Fibroblast of skin of left biceps (primary cell): ENCODE data around the gene COL20A1.

ENCODE experiments used
- DNase-seq, 2 experiments: peaks; one replicate each; pipeline ENCODE4 v3.0.0-alpha.2; 2013; ENCODE audit warnings: low read depth in 2 of 2

COL20A1 gene

GRCh38 chr20:63277466-63278272, 15.3 kb upstream of the COL20A1 start:
- DNase-seq: no peak

GRCh38 chr20:63278661-63279060, 14.3 kb upstream of the COL20A1 start:
- no peak for DNase-seq

GRCh38 chr20:63279931-63280330, 13.1 kb upstream of the COL20A1 start:
- DNase-seq: no peak

- DNase-seq: no peak
These were observed 12.6 kb upstream of the COL20A1 start for GRCh38 chr20:63280371-63280770.

GRCh38 chr20:63280929-63281545, 11.9 kb upstream of the COL20A1 start:
- DNase-seq: no peak

GRCh38 chr20:63281742-63282665, 11.0 kb upstream of the COL20A1 start:
- DNase-seq: no peak

GRCh38 chr20:63282946-63283345, 10.0 kb upstream of the COL20A1 start:
- DNase-seq: no peak

- no peak for DNase-seq
These were observed 9.4 kb upstream of the COL20A1 start for GRCh38 chr20:63283397-63284082.

- DNase-seq: no peak
These were observed 8.9 kb upstream of the COL20A1 start for GRCh38 chr20:63284083-63284440.

GRCh38 chr20:63284544-63284949, 8.4 kb upstream of the COL20A1 start:
- DNase-seq: no peak

- DNase-seq: no peak
These were observed 7.9 kb upstream of the COL20A1 start for GRCh38 chr20:63284981-63285524.

GRCh38 chr20:63285636-63286615, 7.1 kb upstream of the COL20A1 start:
- DNase-seq: no peak

- no peak for DNase-seq
These were observed 5.9 kb upstream of the COL20A1 start for GRCh38 chr20:63286781-63287696.

- no peak for DNase-seq
These were observed 5.0 kb upstream of the COL20A1 start for GRCh38 chr20:63287697-63288580.

- no peak for DNase-seq
These were observed 4.3 kb upstream of the COL20A1 start for GRCh38 chr20:63288581-63289251.

GRCh38 chr20:63289311-63290135, 3.5 kb upstream of the COL20A1 start:
- no peak for DNase-seq
